ENCODE results near the gene ANKRD11.

Gene ANKRD11

DNA sequence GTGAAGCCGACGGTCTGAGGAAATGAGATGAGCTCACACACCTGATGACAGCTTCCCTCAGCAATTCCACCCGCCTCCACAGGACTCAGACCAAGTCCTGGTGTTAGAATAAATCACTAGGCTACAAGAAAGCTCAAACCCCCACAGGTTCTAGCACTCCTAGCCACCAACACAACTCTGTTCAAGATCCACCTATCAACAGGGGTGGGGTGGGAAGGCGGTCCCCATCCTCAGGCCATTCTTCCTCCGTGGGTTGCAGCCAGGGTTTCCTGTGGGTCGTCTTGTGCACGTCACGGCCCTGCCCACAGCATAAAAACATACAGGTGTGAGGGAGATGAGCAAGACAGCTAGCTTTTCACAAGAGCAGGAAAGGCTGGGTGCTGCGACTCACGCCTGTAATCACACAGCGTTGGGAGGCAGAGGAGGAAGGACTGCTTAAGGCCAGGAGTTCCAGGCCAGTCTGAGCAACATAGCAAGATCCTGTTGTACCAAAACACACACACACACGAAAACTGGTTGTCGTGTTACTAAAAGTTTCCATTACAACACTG, 81.1 kb downstream of the ANKRD11 start:
- H3K4me3 ChIP-seq (ENCODE audit: control insufficient read depth, low read depth, low read length) = no peak overlapping the region
- no peak for TF ChIP-seq CTCF (IDR thresholded peaks at IDR 0.05; ENCODE audit: control insufficient read depth, insufficient read depth, low read depth, low read length, missing control alignments)
- DNase-seq (ENCODE audit: low read depth) = no peak

DNA sequence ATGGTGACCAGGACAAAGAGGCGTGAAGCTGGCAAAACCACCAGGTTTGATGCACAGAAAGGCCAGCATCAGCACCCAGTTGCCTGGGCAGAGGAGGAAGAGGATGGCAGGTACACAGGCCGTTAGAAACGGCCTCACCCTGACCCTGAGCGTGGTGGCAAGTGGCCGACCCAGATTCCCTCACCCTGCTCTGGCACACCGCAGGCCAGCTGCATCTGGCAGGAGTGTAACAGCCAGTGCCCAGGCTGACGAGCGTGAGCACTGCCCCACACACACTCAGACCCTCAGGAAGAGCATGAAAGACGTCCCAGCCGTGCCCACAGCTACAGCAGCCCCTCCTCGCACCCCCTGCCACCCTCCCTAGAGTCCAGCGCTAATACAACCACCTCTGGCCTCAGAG, 82.0 kb downstream of the ANKRD11 start:
- no peak for TF ChIP-seq CTCF (IDR thresholded peaks at IDR 0.05; ENCODE audit: control insufficient read depth, insufficient read depth, low read depth, low read length, missing control alignments)
- no peak overlapping the region for H3K4me3 ChIP-seq (ENCODE audit: control insufficient read depth, low read depth, low read length)

DNA sequence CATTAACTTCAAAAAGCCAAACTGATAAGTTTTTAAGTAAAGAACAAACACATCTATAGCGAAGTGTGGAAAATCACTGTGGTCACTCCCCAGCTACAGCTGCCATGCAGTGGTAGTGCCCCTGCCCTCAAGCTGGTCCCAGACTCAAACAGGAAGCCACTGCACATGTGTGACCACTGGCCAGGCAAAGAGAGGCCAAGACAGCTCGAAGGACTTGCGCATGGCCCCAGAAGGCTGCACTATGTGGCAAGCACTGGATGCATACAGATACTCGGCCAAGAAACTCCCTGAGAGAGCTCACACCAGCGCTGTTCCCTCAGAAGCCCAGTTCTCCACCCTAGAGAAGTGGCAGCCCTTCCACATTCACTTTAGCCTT, 82.4 kb downstream of the ANKRD11 start:
- DNase-seq (ENCODE audit: low read depth) = no peak
- no peak overlapping the region for H3K4me3 ChIP-seq (ENCODE audit: control insufficient read depth, low read depth, low read length)
- no peak for TF ChIP-seq CTCF (IDR thresholded peaks at IDR 0.05; ENCODE audit: control insufficient read depth, insufficient read depth, low read depth, low read length, missing control alignments)

More for the DNA sequence above, 82.0 kb downstream of the ANKRD11 start:
- DNase-seq (ENCODE audit: low read depth) = no peak

DNA sequence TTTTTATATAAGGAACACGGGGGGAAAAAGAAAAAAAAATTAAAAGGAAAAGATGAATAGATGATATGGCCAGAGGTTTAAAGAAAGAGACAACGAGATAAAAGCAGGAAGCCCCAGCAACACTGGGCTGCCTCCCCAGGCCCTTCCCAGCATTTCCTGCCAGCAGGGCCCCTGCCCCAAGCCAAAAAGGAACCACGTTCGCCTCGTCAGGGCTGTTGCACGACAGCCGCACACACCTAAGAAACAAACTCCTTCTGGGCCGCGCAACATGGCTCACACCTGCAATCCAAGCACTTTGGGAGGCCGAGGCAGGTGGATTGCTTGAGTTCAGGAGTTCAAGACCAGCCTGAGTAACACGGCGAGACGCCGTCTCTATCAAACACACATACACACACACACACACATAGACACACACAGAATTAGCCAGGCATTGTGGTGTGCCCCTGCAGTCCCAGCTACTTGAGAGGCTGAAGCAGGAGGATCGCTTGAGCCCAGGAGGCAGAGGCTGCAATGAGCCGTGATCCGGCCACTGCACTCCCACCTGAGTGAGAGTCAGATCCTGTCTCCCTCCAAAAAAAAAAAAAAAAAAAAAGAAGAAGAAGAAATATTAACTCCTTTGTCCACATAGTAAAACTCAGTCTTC, 83.0 kb downstream of the ANKRD11 start:
- H3K4me3 ChIP-seq (ENCODE audit: control insufficient read depth, low read depth, low read length) = no peak overlapping the region
- no peak for TF ChIP-seq CTCF (IDR thresholded peaks at IDR 0.05; ENCODE audit: control insufficient read depth, insufficient read depth, low read depth, low read length, missing control alignments)
- DNase-seq (ENCODE audit: low read depth) = no peak

DNA sequence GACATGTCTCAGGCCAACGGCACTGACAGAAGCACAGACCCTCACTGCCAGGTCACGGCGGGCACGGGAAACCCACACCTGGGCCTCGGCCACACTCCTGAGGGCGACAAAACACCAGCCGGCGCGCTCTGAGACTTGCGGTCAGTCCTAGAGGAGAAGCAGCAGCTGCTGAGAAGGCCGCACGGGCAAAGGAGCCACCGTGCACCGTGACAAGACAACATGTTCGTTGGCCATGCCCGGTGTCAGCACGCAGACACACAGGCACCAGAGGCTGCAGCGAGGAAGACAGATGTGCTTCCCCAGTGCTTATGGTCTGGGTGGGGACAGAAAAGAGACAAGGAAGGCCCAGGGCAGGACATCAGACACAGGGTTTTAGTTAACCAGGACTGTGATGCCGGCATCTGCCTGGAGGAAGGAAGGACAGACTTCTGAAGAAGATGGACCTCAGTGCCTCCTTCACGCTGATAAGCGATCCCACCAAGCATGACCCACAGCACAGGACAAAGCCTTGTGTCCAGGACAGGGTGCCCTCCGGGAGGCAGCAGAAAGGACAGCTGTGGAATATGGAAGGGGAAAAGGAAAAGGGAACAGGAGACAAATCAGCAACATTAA, 84.0 kb downstream of the ANKRD11 start:
- DNase-seq (ENCODE audit: low read depth) = no peak
- TF ChIP-seq CTCF (IDR thresholded peaks at IDR 0.05; ENCODE audit: control insufficient read depth, insufficient read depth, low read depth, low read length, missing control alignments) = no peak
- no peak overlapping the region for H3K4me3 ChIP-seq (ENCODE audit: control insufficient read depth, low read depth, low read length)

DNA sequence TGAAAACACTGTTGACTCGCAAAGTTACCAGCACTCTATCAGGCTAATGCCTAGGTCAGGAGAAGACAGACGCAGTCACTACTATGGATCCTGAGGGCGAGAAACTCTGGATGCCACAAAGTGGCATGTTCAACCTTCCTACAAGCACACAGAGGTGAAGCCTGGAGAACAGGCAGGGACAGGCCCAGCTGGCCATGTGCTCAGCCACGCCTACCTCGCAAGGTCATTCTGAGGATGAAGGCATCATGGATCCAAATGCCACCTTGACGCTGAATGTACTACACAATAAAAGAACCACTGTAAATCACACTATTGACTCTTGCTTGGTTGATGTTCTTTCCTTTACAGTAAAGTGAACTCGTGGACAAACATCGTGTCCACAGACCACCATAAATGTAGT, 85.8 kb downstream of the ANKRD11 start:
- no peak for DNase-seq (ENCODE audit: low read depth)
- TF ChIP-seq CTCF (IDR thresholded peaks at IDR 0.05; ENCODE audit: control insufficient read depth, insufficient read depth, low read depth, low read length, missing control alignments) = no peak
- H3K4me3 ChIP-seq (ENCODE audit: control insufficient read depth, low read depth, low read length) = no peak overlapping the region

Data from AG09309 (cell line).